Omental fat pad (tissue), 4 donors: ENCODE data around the gene LAT. TPM values are rescaled to one million over a fixed set of nuclear protein-coding genes. Genes with fewer than 3 reads are reported as not detected.

ENCODE experiments used
- ATAC-seq: fragments of 150-250 bp; one replicate; pipeline ENCODE4 v1.9.1; 2016; ENCODE audit warnings: mild to moderate bottlenecking, moderate library complexity; ENCODE audit not compliant: low FRiP score
- DNase-seq: peaks from one replicate; pipeline ENCODE4 v3.0.0-alpha.2; 2019; ENCODE audit warnings: low spot score
- CTCF ChIP-seq, 3 donors: fragments of 450-650 bp; IDR thresholded peaks; one replicate each; pipeline ENCODE4 v1.5.1; 2016 to 2017; ENCODE audit warnings: antibody characterized with exemption in 3 of 3, mild to moderate bottlenecking in 3 of 3, moderate library complexity in 2 of 3
- total RNA-seq, 4 donors: library from RNA; depleted of rRNA; stranded (reverse); fragments of >200 nt; gene quantifications; one replicate each; pipeline ENCODE4 v1.1.0, GENCODE V29; 2016

The LAT gene
- total RNA-seq, 4 donors from 2014 or later, result 1.4 to 8.5 (median 6.8) TPM

GRCh38 chr16:29011112-29011511, 26.3 kb downstream of the LAT start:
- no peak for DNase-seq
- ATAC-seq, result no peak
- no peak for TF ChIP-seq CTCF (IDR thresholded peaks at IDR 0.05)

GRCh38 chr16:29011851-29012250, 27.0 kb downstream of the LAT start:
- no peak for TF ChIP-seq CTCF (IDR thresholded peaks at IDR 0.05)
- ATAC-seq (no peak), DNase-seq (no peak)

- ATAC-seq (no peak), DNase-seq (no peak)
- TF ChIP-seq CTCF (IDR thresholded peaks at IDR 0.05), result no peak
Observed at GRCh38 chr16:29012913-29013553, 28.2 kb downstream of the LAT start.

- DNase-seq (no peak), ATAC-seq (no peak)
- no peak for TF ChIP-seq CTCF (IDR thresholded peaks at IDR 0.05)
Observed at GRCh38 chr16:29014561-29015069, 29.8 kb downstream of the LAT start.

GRCh38 chr16:29022196-29022595, 37.3 kb downstream of the LAT start:
- ATAC-seq (no peak), DNase-seq (no peak)
- no peak for TF ChIP-seq CTCF (IDR thresholded peaks at IDR 0.05)

GRCh38 chr16:29023279-29024277, 38.7 kb downstream of the LAT start:
- no peak for DNase-seq

More at GRCh38 chr16:29023279-29024277, 38.7 kb downstream of the LAT start:
- TF ChIP-seq CTCF (IDR thresholded peaks at IDR 0.05), result no peak
- ATAC-seq, result no peak
